Panc1 (cell line): ENCODE measurements around the gene GRIN3B. TPM values are rescaled to one million over a fixed set of nuclear protein-coding genes. Genes with fewer than 3 reads are reported as not detected.

Experiments used
- ATAC-seq: fragments of 200-7000 bp; cut with Tn5 transposase; 2 replicates; pipeline ENCODE4 v1.9.1; 2020; ENCODE audit warnings: mild to moderate bottlenecking, moderate library complexity
- BruUV-seq: library from RNA; stranded (reverse); fragments of 400-500 nt; replicated peaks from 2 replicates; lab custom pipeline; 2021; lab: Mats Ljungman, UMichigan
- CTCF ChIA-PET: fragments of 300-600 bp; sonication (Branson Sonifier 250); formaldehyde crosslinking; loops from one replicate; lab custom pipeline; 2022; ENCODE audit warnings: antibody characterized with exemption; lab: Charles Lee
- POLR2A ChIA-PET: fragments of 300-600 bp; sonication (Branson Sonifier 250); formaldehyde crosslinking; loops from one replicate; lab custom pipeline; 2022; ENCODE audit warnings: antibody characterized with exemption; lab: Charles Lee
- DNase-seq: peaks from one replicate; pipeline ENCODE4 v3.0.0-alpha.2; 2010; ENCODE audit warnings: low read depth, low spot score
- H3K27ac ChIP-seq: 2 replicates; pipeline ENCODE4 v1.5.1; 2011; ENCODE audit warnings: mild to moderate bottlenecking, low read length, inconsistent platforms
- H3K27me3 ChIP-seq: fragments of 200-500 bp; sonication (Bioruptor generic); 2 replicates; pipeline ENCODE4 v1.6.0; 2014; ENCODE audit warnings: low read length, inconsistent platforms; ENCODE audit not compliant: control insufficient read depth, insufficient read depth
- H3K36me3 ChIP-seq: fragments of 200-500 bp; sonication (Bioruptor generic); 2 replicates; pipeline ENCODE4 v1.5.1; 2014; ENCODE audit warnings: inconsistent platforms, mild to moderate bottlenecking, low read length, moderate library complexity; ENCODE audit not compliant: control insufficient read depth, insufficient read depth
- H3K4me1 ChIP-seq: 2 replicates; pipeline ENCODE4 v1.5.1; 2011; ENCODE audit warnings: inconsistent platforms, mild to moderate bottlenecking, low read length, moderate library complexity; ENCODE audit not compliant: control insufficient read depth, insufficient read depth
- H3K4me3 ChIP-seq, 2 experiments: 2 replicates each; pipeline ENCODE4 v1.5.1; 2011 to 2012; ENCODE audit warnings: low read depth in 2 of 2, low read length in 2 of 2, mild to moderate bottlenecking in 2 of 2, inconsistent platforms in 1 of 2, moderate library complexity in 1 of 2
- H3K9me3 ChIP-seq: fragments of 200-500 bp; sonication (Bioruptor generic); 2 replicates; pipeline ENCODE4 v1.5.1; 2014; ENCODE audit warnings: low read depth, mild to moderate bottlenecking, inconsistent platforms, low read length, moderate library complexity; ENCODE audit not compliant: control insufficient read depth, insufficient read depth
- CTCF ChIP-seq: fragments of 450-650 bp; IDR thresholded peaks from 2 replicates; pipeline ENCODE4 v1.5.1; 2017; ENCODE audit warnings: mild to moderate bottlenecking
- POLR2AphosphoS5 ChIP-seq: IDR thresholded peaks from 2 replicates; pipeline ENCODE4 v1.6.1; 2012; ENCODE audit warnings: mild to moderate bottlenecking, low read depth, low read length, moderate library complexity
- SIN3A ChIP-seq: IDR thresholded peaks from 2 replicates; pipeline ENCODE4 v1.6.1; 2012; ENCODE audit warnings: low read depth, mild to moderate bottlenecking, low read length, moderate library complexity, borderline replicate concordance; ENCODE audit not compliant: insufficient read depth
- TCF7L2 ChIP-seq: IDR thresholded peaks from 2 replicates; pipeline ENCODE4 v1.6.1; 2011; ENCODE audit warnings: mild to moderate bottlenecking, low read depth, low read length, inconsistent platforms
- in situ Hi-C: cut with HindIII; loops from 2 replicates; pipeline ENCODE4 v1.10.0; 2016; ENCODE audit warnings: low sequenced_read_pairs, low pct_unique_long_range_greater_than_20kb
- intact Hi-C: fragments of 100-400 bp; cut with micrococcal nuclease; formaldehyde crosslinking; loops from one replicate; pipeline ENCODE4 v1.10.0; 2022; ENCODE audit not compliant: unreplicated experiment
- total RNA-seq: library from RNA; stranded (reverse); gene quantifications from one replicate; pipeline ENCODE4 v1.2.1, GENCODE V29; 2021; ENCODE audit not compliant: unreplicated experiment
- TF ChIP-seq, protein P1 (sequence below), 2 experiments: IDR thresholded peaks; 2 replicates each; pipeline ENCODE4 v1.6.1; 2011 to 2012; ENCODE audit warnings: low read depth in 2 of 2, control low read depth in 1 of 2, low read length in 1 of 2, mild to moderate bottlenecking in 1 of 2, moderate library complexity in 1 of 2; ENCODE audit not compliant: insufficient read depth in 1 of 2

GRIN3B gene
- total RNA-seq, 1 experiment from 2014 or later: 4.6 TPM

DNA sequence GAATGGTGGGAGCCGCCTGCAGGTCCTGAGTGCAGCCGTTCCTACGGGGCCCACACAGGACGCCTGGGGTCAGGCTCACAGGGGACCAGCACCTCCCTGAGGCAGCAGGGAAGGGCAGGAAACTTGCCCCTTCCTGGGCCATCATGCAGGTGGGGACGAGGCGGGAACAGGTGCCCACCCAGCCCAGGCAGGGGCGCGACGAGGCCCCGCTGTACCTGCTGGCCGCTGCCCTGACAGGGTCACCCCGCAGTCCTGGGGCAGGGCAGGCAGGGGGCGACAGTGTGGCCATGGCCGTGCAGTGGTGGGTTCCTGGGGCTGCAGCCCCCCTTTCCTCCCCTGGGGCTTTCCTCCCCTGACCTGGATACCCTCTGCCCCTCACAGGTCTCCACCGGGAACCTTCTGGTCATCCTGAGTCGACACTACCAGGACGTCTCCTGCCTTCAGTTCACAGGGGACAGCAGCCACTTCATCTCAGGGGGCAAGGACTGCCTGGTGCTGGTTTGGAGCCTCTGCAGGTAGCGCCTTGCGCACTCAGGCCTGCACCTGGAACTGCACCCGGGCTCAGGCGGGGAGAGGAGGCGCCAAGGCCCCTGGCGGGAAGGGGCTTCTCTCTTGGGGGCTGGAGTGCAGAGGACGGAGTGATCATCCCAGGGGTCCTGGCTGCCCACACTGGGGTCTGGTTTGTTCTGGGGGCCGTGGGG lies 10.7 kb upstream of the GRIN3B start:
- no peak overlapping the region for H3K27ac ChIP-seq
- in situ Hi-C loops (no loop called here), intact Hi-C loops (no loop called here)
- no peaks in the 10 kb centered on the region; the same call in 1 of the 2 replicates for H3K4me1 ChIP-seq
- TF ChIP-seq SIN3A: no peak
- no peak for TF ChIP-seq POLR2AphosphoS5
- no peak; the same call in 1 of the 2 replicates for TF ChIP-seq CTCF
- no peak for TF ChIP-seq TCF7L2
- TF ChIP-seq, protein P1, sequence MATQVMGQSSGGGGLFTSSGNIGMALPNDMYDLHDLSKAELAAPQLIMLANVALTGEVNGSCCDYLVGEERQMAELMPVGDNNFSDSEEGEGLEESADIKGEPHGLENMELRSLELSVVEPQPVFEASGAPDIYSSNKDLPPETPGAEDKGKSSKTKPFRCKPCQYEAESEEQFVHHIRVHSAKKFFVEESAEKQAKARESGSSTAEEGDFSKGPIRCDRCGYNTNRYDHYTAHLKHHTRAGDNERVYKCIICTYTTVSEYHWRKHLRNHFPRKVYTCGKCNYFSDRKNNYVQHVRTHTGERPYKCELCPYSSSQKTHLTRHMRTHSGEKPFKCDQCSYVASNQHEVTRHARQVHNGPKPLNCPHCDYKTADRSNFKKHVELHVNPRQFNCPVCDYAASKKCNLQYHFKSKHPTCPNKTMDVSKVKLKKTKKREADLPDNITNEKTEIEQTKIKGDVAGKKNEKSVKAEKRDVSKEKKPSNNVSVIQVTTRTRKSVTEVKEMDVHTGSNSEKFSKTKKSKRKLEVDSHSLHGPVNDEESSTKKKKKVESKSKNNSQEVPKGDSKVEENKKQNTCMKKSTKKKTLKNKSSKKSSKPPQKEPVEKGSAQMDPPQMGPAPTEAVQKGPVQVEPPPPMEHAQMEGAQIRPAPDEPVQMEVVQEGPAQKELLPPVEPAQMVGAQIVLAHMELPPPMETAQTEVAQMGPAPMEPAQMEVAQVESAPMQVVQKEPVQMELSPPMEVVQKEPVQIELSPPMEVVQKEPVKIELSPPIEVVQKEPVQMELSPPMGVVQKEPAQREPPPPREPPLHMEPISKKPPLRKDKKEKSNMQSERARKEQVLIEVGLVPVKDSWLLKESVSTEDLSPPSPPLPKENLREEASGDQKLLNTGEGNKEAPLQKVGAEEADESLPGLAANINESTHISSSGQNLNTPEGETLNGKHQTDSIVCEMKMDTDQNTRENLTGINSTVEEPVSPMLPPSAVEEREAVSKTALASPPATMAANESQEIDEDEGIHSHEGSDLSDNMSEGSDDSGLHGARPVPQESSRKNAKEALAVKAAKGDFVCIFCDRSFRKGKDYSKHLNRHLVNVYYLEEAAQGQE (IDR thresholded peaks at IDR 0.05; ENCODE audit: insufficient read depth in 1 of 2, low read depth in 2 of 2, low read length in 1 of 2): no peak
- ChIA-PET CTCF (interaction anchor here (0.5 kb wide), 1 partner anchor 100 kb away, joined by 3 read pairs; no protein-coding TSS in a partner anchor), POLR2A (no interaction called here)
- H3K36me3 ChIP-seq: peaks cover under 1% of the 10 kb centered on the region; the same call in 1 of the 2 replicates
- H3K27me3 ChIP-seq: no peaks in the 10 kb centered on the region
- no peak overlapping the region for H3K4me3 ChIP-seq
- BruUV-seq: no TSS peak
- no peaks in the 10 kb centered on the region for H3K9me3 ChIP-seq
- no peak for DNase-seq
- ATAC-seq: no peak

GRCh38 chr19:990119-990571 lies 10.1 kb upstream of the GRIN3B start:
- ATAC-seq: no peak
- H3K4me3 ChIP-seq: no peak overlapping the region
- BruUV-seq: no TSS peak
- H3K36me3 ChIP-seq: no peaks in the 10 kb centered on the region
- no peak overlapping the region for H3K27ac ChIP-seq
- no peak for TF ChIP-seq CTCF
- TF ChIP-seq SIN3A: no peak
- TF ChIP-seq, protein P1 (IDR thresholded peaks at IDR 0.05; ENCODE audit: insufficient read depth in 1 of 2, low read depth in 2 of 2, low read length in 1 of 2): no peak
- no peak for TF ChIP-seq POLR2AphosphoS5
- no peak for TF ChIP-seq TCF7L2
- no peaks in the 10 kb centered on the region for H3K9me3 ChIP-seq
- intact Hi-C loops: no loop called here
- H3K4me1 ChIP-seq: peaks cover 1% of the 10 kb centered on the region; the same call in 1 of the 2 replicates
- in situ Hi-C loops: no loop called here
- ChIA-PET CTCF (interaction anchor here (0.6 kb wide), 1 partner anchor 84 kb away, joined by 3 read pairs; no protein-coding TSS in a partner anchor), POLR2A (no interaction called here)
- no peak for DNase-seq
- H3K27me3 ChIP-seq: no peaks in the 10 kb centered on the region
